Activated CD4-positive, alpha-beta T cell treated with anti-CD3 and anti-CD28 coated beads for 1 hour (primary cell): ENCODE measurements around the gene TPM2.

Experiments
- DNase-seq: peaks from one replicate; pipeline ENCODE4 v3.0.0-alpha.2; 2020

Gene TPM2

GRCh38 chr9:35717132-35717870 lies 27.6 kb upstream of the TPM2 start:
- DNase-seq: no peak

GRCh38 chr9:35716230-35716629 lies 26.5 kb upstream of the TPM2 start:
- no peak for DNase-seq

GRCh38 chr9:35714579-35715252 lies 25.0 kb upstream of the TPM2 start:
- DNase-seq: no peak

- DNase-seq: no peak
These were observed 24.4 kb upstream of the TPM2 start for GRCh38 chr9:35714123-35714522.

- no peak for DNase-seq
These were observed 23.9 kb upstream of the TPM2 start for GRCh38 chr9:35713578-35713977.

- DNase-seq: no peak
These were observed 23.2 kb upstream of the TPM2 start for GRCh38 chr9:35712762-35713400.

- no peak for DNase-seq
These were observed 22.0 kb upstream of the TPM2 start for GRCh38 chr9:35711501-35712428.

GRCh38 chr9:35710818-35711500 lies 21.2 kb upstream of the TPM2 start:
- DNase-seq: no peak

- no peak for DNase-seq
These were observed 18.4 kb upstream of the TPM2 start for GRCh38 chr9:35708146-35708545.

- DNase-seq: no peak
These were observed 17.2 kb upstream of the TPM2 start for GRCh38 chr9:35706951-35707350.

- no peak for DNase-seq
These were observed 16.2 kb upstream of the TPM2 start for GRCh38 chr9:35705836-35706430.

- DNase-seq: no peak
These were observed 15.6 kb upstream of the TPM2 start for GRCh38 chr9:35705372-35705771.

- no peak for DNase-seq
These were observed 14.4 kb upstream of the TPM2 start for GRCh38 chr9:35703906-35704672.

GRCh38 chr9:35702696-35703095 lies 13.0 kb upstream of the TPM2 start:
- DNase-seq: no peak

GRCh38 chr9:35700942-35701341 lies 11.2 kb upstream of the TPM2 start:
- no peak for DNase-seq

GRCh38 chr9:35700031-35700430 lies 10.3 kb upstream of the TPM2 start:
- DNase-seq: no peak

- DNase-seq: no peak
These were observed 8.5 kb upstream of the TPM2 start for GRCh38 chr9:35698231-35698630.

GRCh38 chr9:35697486-35697885 lies 7.8 kb upstream of the TPM2 start:
- no peak for DNase-seq

GRCh38 chr9:35696520-35697215 lies 6.9 kb upstream of the TPM2 start:
- peak; percentile 34 for DNase-seq

- DNase-seq: no peak
These were observed 6.2 kb upstream of the TPM2 start for GRCh38 chr9:35695943-35696401.
